HepG2 (cell line): Measurements from ENCODE around the gene INPP1. TPM values are rescaled to one million over a fixed set of nuclear protein-coding genes. Genes with fewer than 3 reads are reported as not detected.

Experiments
- CEBPB ChIP-seq: IDR thresholded peaks from 2 replicates; pipeline ENCODE4 v1.6.1; 2011; ENCODE audit warnings: low read depth, low read length, improper control_type of control experiment, borderline replicate concordance
- ELF3 ChIP-seq: IDR thresholded peaks from 2 replicates; pipeline ENCODE4 v1.6.1; 2016; ENCODE audit warnings: missing genetic modification reagents, missing compliant biosample characterization
- ESRRA ChIP-seq: sonication (generic); formaldehyde crosslinking; IDR thresholded peaks from 2 replicates; pipeline ENCODE4 v1.5.1; 2020; ENCODE audit warnings: mild to moderate bottlenecking, low read depth, missing genetic modification reagents
- FOSL2 ChIP-seq: sonication (generic); formaldehyde crosslinking; IDR thresholded peaks from 2 replicates; pipeline ENCODE4 v1.4.0; 2020; ENCODE audit warnings: missing genetic modification reagents
- GATAD2A ChIP-seq: IDR thresholded peaks from 2 replicates; pipeline ENCODE4 v1.6.1; 2016
- HOXA5 ChIP-seq: sonication (generic); formaldehyde crosslinking; IDR thresholded peaks from 2 replicates; pipeline ENCODE4 v1.4.0; 2020; ENCODE audit warnings: missing genetic modification reagents
- JUNB ChIP-seq: sonication (generic); formaldehyde crosslinking; IDR thresholded peaks from 2 replicates; pipeline ENCODE4 v1.8.0; 2022; ENCODE audit warnings: missing genetic modification reagents, mild to moderate bottlenecking, borderline replicate concordance
- MAX ChIP-seq: IDR thresholded peaks from 2 replicates; pipeline ENCODE4 v1.6.1; 2012; ENCODE audit warnings: inconsistent platforms
- NR1H2 ChIP-seq: sonication (generic); formaldehyde crosslinking; IDR thresholded peaks from 2 replicates; pipeline ENCODE4 v1.8.1; 2022; ENCODE audit warnings: low read depth, missing genetic modification reagents, borderline replicate concordance
- RBM22 ChIP-seq: fragments of 200-400 bp; formaldehyde crosslinking; optimal IDR thresholded peaks from 2 replicates; pipeline ENCODE3; 2017; ENCODE audit warnings: mild to moderate bottlenecking, low read length, moderate library complexity
- STAT5B ChIP-seq: sonication (generic); formaldehyde crosslinking; IDR thresholded peaks from 2 replicates; pipeline ENCODE4 v1.4.0; 2020; ENCODE audit warnings: missing genetic modification reagents
- YY1 ChIP-seq: IDR thresholded peaks from 2 replicates; pipeline ENCODE4 v1.6.1; 2011; ENCODE audit warnings: low read length, low read depth, moderate library complexity, mild to moderate bottlenecking; ENCODE audit not compliant: insufficient read depth, insufficient replicate concordance
- ZFP62 ChIP-seq: sonication (generic); formaldehyde crosslinking; IDR thresholded peaks from 2 replicates; pipeline ENCODE4 v1.4.0; 2020; ENCODE audit warnings: missing genetic modification reagents
- ZNF101 ChIP-seq: sonication (generic); formaldehyde crosslinking; IDR thresholded peaks from 2 replicates; pipeline ENCODE4 v1.4.0; 2020; ENCODE audit warnings: mild to moderate bottlenecking, low read depth, missing genetic modification reagents, borderline replicate concordance
- ZNF281 ChIP-seq: sonication (generic); formaldehyde crosslinking; IDR thresholded peaks from 2 replicates; pipeline ENCODE4 v1.4.0; 2020; ENCODE audit warnings: missing genetic modification reagents, borderline replicate concordance
- ZNF510 ChIP-seq: sonication (generic); formaldehyde crosslinking; IDR thresholded peaks from 2 replicates; pipeline ENCODE4 v1.4.0; 2020; ENCODE audit warnings: low read depth, mild to moderate bottlenecking, missing genetic modification reagents
- ZNF589 ChIP-seq: sonication (generic); formaldehyde crosslinking; conservative IDR thresholded peaks from 2 replicates; pipeline ENCODE4 v1.8.0; 2022; ENCODE audit warnings: mild to moderate bottlenecking, moderate library complexity, missing genetic modification reagents
- ZNF652 ChIP-seq: IDR thresholded peaks from 2 replicates; pipeline ENCODE4 v1.6.1; 2016; ENCODE audit warnings: low read depth, borderline replicate concordance
- ZNF766 ChIP-seq: sonication (generic); formaldehyde crosslinking; IDR thresholded peaks from 2 replicates; pipeline ENCODE4 v1.5.0; 2020; ENCODE audit warnings: missing genetic modification reagents, borderline replicate concordance
- ZSCAN22 ChIP-seq: sonication (generic); formaldehyde crosslinking; IDR thresholded peaks from 2 replicates; pipeline ENCODE4 v1.4.0; 2020; ENCODE audit warnings: mild to moderate bottlenecking, missing genetic modification reagents
- polyA plus RNA-seq, 8 experiments: library from polyadenylated mRNA; depleted of rRNA in 3 of 8; stranded (reverse) in 7 of 8; unstranded in 1 of 8; fragments of >200 nt; fragmentation: Illumina TruSeq in 4 of 8; extraction: Trizol in 4 of 8; gene quantifications; 2 replicates each; pipeline versions ENCODE4 v1.2.1 to v1.2.3, GENCODE V29; 2011 to 2016; ENCODE audit warnings: low read depth in 4 of 8, missing spikeins in 1 of 8, mixed read lengths in 1 of 8; ENCODE audit not compliant: insufficient read depth in 1 of 8
- total RNA-seq, 5 experiments: library from RNA; depleted of rRNA; stranded (reverse); fragments of >200 nt; fragmentation: Illumina TruSeq; extraction: Trizol; gene quantifications; 2 replicates each; pipeline ENCODE4 v1.2.3, GENCODE V29; 2016; ENCODE audit warnings: low read depth in 1 of 5
- TF ChIP-seq, protein P1 (sequence below): sonication (generic); formaldehyde crosslinking; IDR thresholded peaks from 2 replicates; pipeline ENCODE4 v1.4.0; 2020; ENCODE audit warnings: missing genetic modification reagents
- TF ChIP-seq, protein P2 (sequence below): sonication (generic); formaldehyde crosslinking; IDR thresholded peaks from 2 replicates; pipeline ENCODE4 v1.8.0; 2022; ENCODE audit warnings: missing genetic modification reagents, mild to moderate bottlenecking, borderline replicate concordance
- TF ChIP-seq, protein P3 (sequence below): sonication (generic); formaldehyde crosslinking; IDR thresholded peaks from 2 replicates; pipeline ENCODE4 v1.8.0; 2022; ENCODE audit warnings: low read depth, missing genetic modification reagents

Gene INPP1
- total and polyA plus RNA-seq, 2 of the 13 experiments (the other 11 are each of a cell fraction or from before 2014, with no cell fraction given): 10.0 to 13.3 TPM

DNA sequence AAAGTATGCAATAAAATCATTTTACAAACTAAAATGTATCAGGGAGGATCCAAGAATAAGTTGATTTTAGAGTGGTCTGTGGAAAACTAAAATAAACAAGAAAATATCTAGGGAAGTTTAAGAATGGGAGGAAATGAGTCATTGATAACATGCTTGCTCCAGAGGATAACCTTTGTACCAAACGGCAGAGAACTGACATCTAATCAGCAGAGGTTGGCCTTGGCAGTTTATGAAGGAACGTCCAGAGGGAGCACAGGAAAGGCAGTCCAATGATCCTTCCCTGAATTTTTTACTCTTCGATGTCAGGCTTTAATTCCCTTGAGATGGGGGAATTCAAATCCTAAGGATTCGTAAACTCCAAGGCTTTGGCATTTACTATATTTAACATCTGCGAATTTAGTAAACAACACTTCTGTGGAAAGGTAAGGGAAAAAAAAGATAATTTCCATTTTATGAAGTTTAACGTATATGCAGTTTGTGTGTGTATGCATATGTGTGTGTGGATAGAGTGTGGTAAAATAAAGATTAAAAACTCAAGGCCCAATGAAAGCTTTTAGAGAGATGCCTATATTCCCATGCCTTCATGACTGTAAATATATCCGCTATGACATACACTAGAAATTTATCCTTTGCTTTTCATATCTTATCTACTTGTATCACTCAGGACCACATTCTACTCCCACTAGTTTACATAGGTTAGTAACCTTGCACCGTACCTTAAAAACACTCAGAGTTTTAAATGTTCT is 8.7 kb upstream of the INPP1 start (continued):
- TF ChIP-seq, protein P1, sequence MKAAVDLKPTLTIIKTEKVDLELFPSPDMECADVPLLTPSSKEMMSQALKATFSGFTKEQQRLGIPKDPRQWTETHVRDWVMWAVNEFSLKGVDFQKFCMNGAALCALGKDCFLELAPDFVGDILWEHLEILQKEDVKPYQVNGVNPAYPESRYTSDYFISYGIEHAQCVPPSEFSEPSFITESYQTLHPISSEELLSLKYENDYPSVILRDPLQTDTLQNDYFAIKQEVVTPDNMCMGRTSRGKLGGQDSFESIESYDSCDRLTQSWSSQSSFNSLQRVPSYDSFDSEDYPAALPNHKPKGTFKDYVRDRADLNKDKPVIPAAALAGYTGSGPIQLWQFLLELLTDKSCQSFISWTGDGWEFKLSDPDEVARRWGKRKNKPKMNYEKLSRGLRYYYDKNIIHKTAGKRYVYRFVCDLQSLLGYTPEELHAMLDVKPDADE (CRISPR knock-in tag): no peak
- TF ChIP-seq STAT5B (CRISPR knock-in tag) (no peak), ZFP62 (CRISPR knock-in tag) (no peak), ESRRA (peak; percentile 52; the same call in 1 of the 2 replicates), GATAD2A (CRISPR knock-in tag) (peak; percentile 97), YY1 (no peak), MAX (peak; percentile 50; the same call in 1 of the 2 replicates), HOXA5 (CRISPR knock-in tag) (no peak), CEBPB (peak; percentile 17; the same call in 1 of the 2 replicates), RBM22 (no peak), ELF3 (CRISPR knock-in tag) (peak; percentile 92), JUNB (CRISPR knock-in tag) (peak; percentile 96; the same call in 1 of the 2 replicates), NR1H2 (CRISPR knock-in tag) (no peak), ZNF652 (peak; percentile 58; the same call in 1 of the 2 replicates), FOSL2 (CRISPR knock-in tag) (peak; percentile 99), ZNF510 (CRISPR knock-in tag) (no peak), ZNF101 (CRISPR knock-in tag) (no peak), ZNF281 (CRISPR knock-in tag) (peak; percentile 39; the same call in 1 of the 2 replicates), ZSCAN22 (CRISPR knock-in tag) (no peak), ZNF589 (no peak), ZNF766 (CRISPR knock-in tag) (no peak)
- TF ChIP-seq, protein P2, sequence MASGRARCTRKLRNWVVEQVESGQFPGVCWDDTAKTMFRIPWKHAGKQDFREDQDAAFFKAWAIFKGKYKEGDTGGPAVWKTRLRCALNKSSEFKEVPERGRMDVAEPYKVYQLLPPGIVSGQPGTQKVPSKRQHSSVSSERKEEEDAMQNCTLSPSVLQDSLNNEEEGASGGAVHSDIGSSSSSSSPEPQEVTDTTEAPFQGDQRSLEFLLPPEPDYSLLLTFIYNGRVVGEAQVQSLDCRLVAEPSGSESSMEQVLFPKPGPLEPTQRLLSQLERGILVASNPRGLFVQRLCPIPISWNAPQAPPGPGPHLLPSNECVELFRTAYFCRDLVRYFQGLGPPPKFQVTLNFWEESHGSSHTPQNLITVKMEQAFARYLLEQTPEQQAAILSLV: no peak
- TF ChIP-seq, protein P3, sequence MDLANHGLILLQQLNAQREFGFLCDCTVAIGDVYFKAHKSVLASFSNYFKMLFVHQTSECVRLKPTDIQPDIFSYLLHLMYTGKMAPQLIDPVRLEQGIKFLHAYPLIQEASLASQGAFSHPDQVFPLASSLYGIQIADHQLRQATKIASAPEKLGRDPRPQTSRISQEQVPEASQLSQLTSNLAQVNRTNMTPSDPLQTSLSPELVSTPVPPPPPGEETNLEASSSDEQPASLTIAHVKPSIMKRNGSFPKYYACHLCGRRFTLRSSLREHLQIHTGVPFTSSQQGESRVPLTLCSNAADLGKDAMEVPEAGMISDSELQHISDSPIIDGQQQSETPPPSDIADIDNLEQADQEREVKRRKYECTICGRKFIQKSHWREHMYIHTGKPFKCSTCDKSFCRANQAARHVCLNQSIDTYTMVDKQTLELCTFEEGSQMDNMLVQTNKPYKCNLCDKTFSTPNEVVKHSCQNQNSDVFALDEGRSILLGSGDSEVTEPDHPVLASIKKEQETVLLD: no peak
